HepG2 (cell line): ENCODE results near the gene DAAM1. TPM values are rescaled to one million over a fixed set of nuclear protein-coding genes. Genes with fewer than 3 reads are reported as not detected.

Experiments
- ATAC-seq: fragments of 200-7000 bp; cut with Tn5 transposase; 3 replicates; pipeline ENCODE4 v1.9.1; 2020; ENCODE audit warnings: mild to moderate bottlenecking, moderate library complexity
- BruUV-seq: library from RNA; stranded (reverse); fragments of 400-500 nt; replicated peaks from 2 replicates; lab custom pipeline; 2021; lab: Mats Ljungman, UMichigan
- CTCF ChIA-PET: fragments of 300-600 bp; formaldehyde crosslinking; extraction: SDS; loops from one replicate; lab custom pipeline; 2021; ENCODE audit warnings: low total read pairs, inconsistent platforms, low intra/inter-chr PET ratio; lab: Yijun Ruan, JAX
- POLR2A ChIA-PET: fragments of 350-600 bp; sonication (Branson Sonifier 250); formaldehyde crosslinking; loops from one replicate; lab custom pipeline; 2020; ENCODE audit warnings: antibody characterized with exemption, inconsistent platforms; lab: Yijun Ruan, JAX
- DNase-seq: peaks from one replicate; pipeline ENCODE4 v3.0.0-alpha.2; 2015; ENCODE audit warnings: low spot score
- FAIRE-seq: peaks from 3 replicates; lab custom pipeline; 2011; peaks lifted over from hg19 to GRCh38; lab: Jason Lieb, UNC
- H2AFZ ChIP-seq: one replicate; pipeline ENCODE4 v1.6.1; 2011; ENCODE audit warnings: low read length, inconsistent platforms
- H3K27ac ChIP-seq: fragments of 300-600 bp; 3 replicates; pipeline ENCODE4 v1.8.0; 2011; ENCODE audit warnings: mixed run types, mild to moderate bottlenecking, mixed read lengths, low read length, inconsistent platforms; ENCODE audit not compliant: insufficient read depth; ENCODE audit errors: extremely low read length
- H3K27me3 ChIP-seq, 2 experiments: fragments of 200-600 bp in 1 of 2; 2 replicates in 1 of 2; 3 replicates in 1 of 2; pipeline versions ENCODE4 v1.6.0 to v1.8.0; 2011; ENCODE audit warnings: low read length in 2 of 2, mild to moderate bottlenecking in 2 of 2, moderate library complexity in 2 of 2, inconsistent platforms in 1 of 2; ENCODE audit not compliant: insufficient read depth in 2 of 2, control insufficient read depth in 1 of 2
- H3K36me3 ChIP-seq, 2 experiments: fragments of 200-600 bp in 1 of 2; replicated peaks in 1 of 2; 2 replicates in 1 of 2; 3 replicates in 1 of 2; pipeline versions ENCODE4 v1.5.1 to v1.8.0; 2011; ENCODE audit warnings: low read length in 2 of 2, inconsistent platforms in 1 of 2; ENCODE audit not compliant: insufficient read depth in 2 of 2, control insufficient read depth in 1 of 2
- H3K4me1 ChIP-seq: 2 replicates; pipeline ENCODE4 v1.5.1; 2012; ENCODE audit warnings: low read length, inconsistent platforms; ENCODE audit not compliant: insufficient read depth
- H3K4me2 ChIP-seq: 2 replicates; pipeline ENCODE4 v1.6.0; 2011; ENCODE audit warnings: low read depth, low read length, inconsistent platforms
- H3K4me3 ChIP-seq, 3 experiments: fragments of 200-600 bp in 1 of 3; sonication (generic), shearing (Covaris generic) in 1 of 3; replicated peaks in 1 of 3; 2 replicates each; pipeline ENCODE4 v1.5.1; 2011 to 2016; ENCODE audit warnings: low read length in 3 of 3, inconsistent platforms in 2 of 3, low read depth in 2 of 3, mild to moderate bottlenecking in 2 of 3, control low read depth in 1 of 3, mixed read lengths in 1 of 3; ENCODE audit not compliant: insufficient read depth in 1 of 3
- H3K79me2 ChIP-seq: one replicate; pipeline ENCODE4 v1.6.1; 2011; ENCODE audit warnings: low read length, inconsistent platforms; ENCODE audit not compliant: insufficient read depth
- H3K9ac ChIP-seq: 2 replicates; pipeline ENCODE4 v1.6.0; 2011; ENCODE audit warnings: mild to moderate bottlenecking, low read depth, low read length, inconsistent platforms; ENCODE audit not compliant: insufficient read depth
- H3K9me3 ChIP-seq: 2 replicates; pipeline ENCODE4 v1.5.1; 2012; ENCODE audit warnings: mild to moderate bottlenecking, low read length
- H4K20me1 ChIP-seq: 2 replicates; pipeline ENCODE4 v1.6.0; 2011; ENCODE audit warnings: inconsistent platforms, mild to moderate bottlenecking, low read length, moderate library complexity; ENCODE audit not compliant: insufficient read depth
- BCL6 ChIP-seq: IDR thresholded peaks from 2 replicates; pipeline ENCODE4 v1.6.1; 2016; ENCODE audit warnings: missing genetic modification reagents, missing compliant biosample characterization
- CBX1 ChIP-seq: IDR thresholded peaks from one replicate; pipeline ENCODE4 v1.6.1; 2016; ENCODE audit warnings: antibody characterized with exemption, low read depth
- DDIT3 ChIP-seq: sonication (generic); formaldehyde crosslinking; IDR thresholded peaks from 2 replicates; pipeline ENCODE4 v1.4.0; 2020; ENCODE audit warnings: mild to moderate bottlenecking, missing genetic modification reagents
- FOXJ3 ChIP-seq: sonication (generic); formaldehyde crosslinking; IDR thresholded peaks from 2 replicates; pipeline ENCODE4 v1.4.0; 2020; ENCODE audit warnings: missing genetic modification reagents, mild to moderate bottlenecking, borderline replicate concordance
- HES4 ChIP-seq: sonication (generic); formaldehyde crosslinking; IDR thresholded peaks from 2 replicates; pipeline ENCODE4 v1.9.0; 2021; ENCODE audit warnings: mild to moderate bottlenecking, missing genetic modification reagents, borderline replicate concordance
- HNF4A ChIP-seq: sonication (generic); formaldehyde crosslinking; IDR thresholded peaks from 2 replicates; pipeline ENCODE4 v1.4.0; 2020; ENCODE audit warnings: missing genetic modification reagents
- MIXL1 ChIP-seq: IDR thresholded peaks from 2 replicates; pipeline ENCODE4 v1.6.1; 2016
- NR2F6 ChIP-seq, 2 experiments: IDR thresholded peaks; 2 replicates each; pipeline ENCODE4 v1.6.1; 2016; ENCODE audit warnings: antibody characterized with exemption in 1 of 2, mild to moderate bottlenecking in 1 of 2
- PHF21A ChIP-seq: sonication (generic); formaldehyde crosslinking; IDR thresholded peaks from 2 replicates; pipeline ENCODE4 v1.5.0; 2020; ENCODE audit warnings: mild to moderate bottlenecking, missing genetic modification reagents
- PRPF4 ChIP-seq: fragments of 200-400 bp; formaldehyde crosslinking; IDR thresholded peaks from 2 replicates; pipeline ENCODE4 v1.6.1; 2016; ENCODE audit warnings: low read length, low read depth; ENCODE audit not compliant: poor library complexity, severe bottlenecking
- SNAPC2 ChIP-seq: sonication (generic); formaldehyde crosslinking; IDR thresholded peaks from 2 replicates; pipeline ENCODE4 v1.8.1; 2022; ENCODE audit warnings: mild to moderate bottlenecking, missing genetic modification reagents
- ZBTB8A ChIP-seq: sonication (generic); formaldehyde crosslinking; IDR thresholded peaks from 2 replicates; pipeline ENCODE4 v1.4.0; 2020; ENCODE audit warnings: mild to moderate bottlenecking, low read depth, missing genetic modification reagents, borderline replicate concordance
- ZFP37 ChIP-seq: sonication (generic); formaldehyde crosslinking; IDR thresholded peaks from 2 replicates; pipeline ENCODE4 v1.4.0; 2020; ENCODE audit warnings: missing genetic modification reagents, borderline replicate concordance
- ZNF101 ChIP-seq: sonication (generic); formaldehyde crosslinking; IDR thresholded peaks from 2 replicates; pipeline ENCODE4 v1.4.0; 2020; ENCODE audit warnings: mild to moderate bottlenecking, low read depth, missing genetic modification reagents, borderline replicate concordance
- ZNF484 ChIP-seq: sonication (generic); formaldehyde crosslinking; IDR thresholded peaks from 2 replicates; pipeline ENCODE4 v1.5.1; 2020; ENCODE audit warnings: mild to moderate bottlenecking, low read depth, missing genetic modification reagents, borderline replicate concordance
- ZNF556 ChIP-seq: sonication (generic); formaldehyde crosslinking; IDR thresholded peaks from 2 replicates; pipeline ENCODE4 v1.4.0; 2020; ENCODE audit warnings: mild to moderate bottlenecking, missing genetic modification reagents, borderline replicate concordance
- ZNF83 ChIP-seq: sonication (generic); formaldehyde crosslinking; IDR thresholded peaks from 2 replicates; pipeline ENCODE4 v1.4.0; 2020; ENCODE audit warnings: missing genetic modification reagents, mild to moderate bottlenecking, borderline replicate concordance
- WGBS: methylation state at CpG from one replicate; pipeline ENCODE4 v1.1.6; 2017; ENCODE audit warnings: low lambda C conversion rate; 5-methylcytosine and 5-hydroxymethylcytosine counted together
- in situ Hi-C: cut with HindIII; loops from 2 replicates; pipeline ENCODE4 v1.10.0; 2017; ENCODE audit warnings: low pct_unique_long_range_greater_than_20kb; ENCODE audit not compliant: extremely low pct_ligation_motif_present
- intact Hi-C: fragments of 100-400 bp; cut with micrococcal nuclease; formaldehyde crosslinking; loops from one replicate; pipeline ENCODE4 v1.10.0; 2022; ENCODE audit not compliant: unreplicated experiment
- polyA plus RNA-seq, 8 experiments: library from polyadenylated mRNA; depleted of rRNA in 3 of 8; stranded (reverse) in 7 of 8; unstranded in 1 of 8; fragments of >200 nt; fragmentation: Illumina TruSeq in 4 of 8; extraction: Trizol in 4 of 8; gene quantifications; 2 replicates each; pipeline versions ENCODE4 v1.2.1 to v1.2.3, GENCODE V29; 2011 to 2016; ENCODE audit warnings: low read depth in 4 of 8, missing spikeins in 1 of 8, mixed read lengths in 1 of 8; ENCODE audit not compliant: insufficient read depth in 1 of 8
- total RNA-seq, 5 experiments: library from RNA; depleted of rRNA; stranded (reverse); fragments of >200 nt; fragmentation: Illumina TruSeq; extraction: Trizol; gene quantifications; 2 replicates each; pipeline ENCODE4 v1.2.3, GENCODE V29; 2016; ENCODE audit warnings: low read depth in 1 of 5
- TF ChIP-seq, protein P1 (sequence below): IDR thresholded peaks from 2 replicates; pipeline ENCODE4 v1.6.1; 2016; ENCODE audit warnings: missing biosample characterization, missing genetic modification reagents, low read depth

Gene DAAM1
- total and polyA plus RNA-seq, 2 of the 13 experiments (the other 11 are each of a cell fraction or from before 2014, with no cell fraction given) = 10.9 to 24.5 TPM

DNA sequence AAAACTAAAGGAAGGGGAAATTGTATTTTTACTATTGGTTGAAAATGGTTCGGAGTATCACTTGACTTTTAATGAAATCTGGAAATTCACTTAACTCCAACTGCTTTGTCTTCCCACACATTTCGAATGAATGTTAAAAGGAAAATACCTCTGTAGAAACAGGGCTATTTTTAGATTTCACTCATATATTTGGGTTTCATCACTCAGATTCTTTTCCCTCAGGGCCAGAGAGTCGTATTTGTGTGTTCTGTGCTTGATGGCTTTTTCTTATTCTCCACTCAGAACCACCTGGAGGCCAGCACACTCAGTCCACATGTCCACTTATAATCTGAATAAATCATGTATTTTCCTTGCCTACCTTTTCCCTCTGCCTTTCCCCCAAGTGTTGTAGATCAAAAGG, 40.0 kb downstream of the DAAM1 start (continued):
- TF ChIP-seq ZNF101 (CRISPR knock-in tag) (no peak), FOXJ3 (CRISPR knock-in tag) (no peak)

GRCh38 chr14:59229653-59230406, 41.4 kb downstream of the DAAM1 start:
- Histone ChIP-seq H3K4me2 (no peak overlapping the region), H3K4me3 (no peak overlapping the region), H3K27ac (no peak overlapping the region), H3K79me2 (peaks cover 39% of the 10 kb centered on the region), H3K9ac (no peak overlapping the region), H3K9me3 (no peaks in the 10 kb centered on the region), H4K20me1 (no peaks in the 10 kb centered on the region), H3K4me1 (peaks cover 15% of the 10 kb centered on the region), H2AFZ (no peak overlapping the region), H3K27me3 (no peaks in the 10 kb centered on the region), H3K36me3 (no peaks in the 10 kb centered on the region)
- POLR2A ChIA-PET = no interaction called here
- CTCF ChIA-PET = no interaction called here
- FAIRE-seq = no peak
- no peak for TF ChIP-seq HNF4A (CRISPR knock-in tag)
- TF ChIP-seq ZNF83 (CRISPR knock-in tag) = no peak
- no peak for TF ChIP-seq HES4 (CRISPR knock-in tag)
- no peak for TF ChIP-seq SNAPC2 (CRISPR knock-in tag)
- TF ChIP-seq ZBTB8A = no peak
- no peak for TF ChIP-seq BCL6 (CRISPR knock-in tag)
- TF ChIP-seq ZNF556 (CRISPR knock-in tag) = no peak
- TF ChIP-seq, protein P1, sequence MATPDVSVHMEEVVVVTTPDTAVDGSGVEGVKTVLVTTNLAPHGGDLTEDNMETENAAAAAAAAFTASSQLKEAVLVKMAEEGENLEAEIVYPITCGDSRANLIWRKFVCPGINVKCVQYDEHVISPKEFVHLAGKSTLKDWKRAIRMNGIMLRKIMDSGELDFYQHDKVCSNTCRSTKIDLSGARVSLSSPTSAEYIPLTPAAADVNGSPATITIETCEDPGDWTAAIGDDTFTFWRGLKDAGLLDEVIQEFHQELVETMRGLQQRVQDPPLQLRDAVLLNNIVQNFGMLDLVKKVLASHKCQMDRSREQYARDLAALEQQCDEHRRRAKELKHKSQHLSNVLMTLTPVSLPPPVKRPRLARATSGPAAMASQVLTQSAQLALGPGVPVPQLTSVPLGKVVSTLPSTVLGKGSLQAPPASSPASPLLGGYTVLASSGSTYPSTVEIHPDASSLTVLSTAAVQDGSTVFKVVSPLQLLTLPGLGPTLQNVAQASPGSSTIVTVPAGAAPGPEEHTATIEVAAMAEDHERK = no peak
- TF ChIP-seq DDIT3 (CRISPR knock-in tag) = no peak
- no peak for TF ChIP-seq MIXL1 (CRISPR knock-in tag)
- TF ChIP-seq ZFP37 = no peak
- no peak for TF ChIP-seq PHF21A
- no peak for TF ChIP-seq CBX1
- TF ChIP-seq ZNF484 = no peak
- no peak for TF ChIP-seq NR2F6 (IDR thresholded peaks at IDR 0.05)
- no peak for TF ChIP-seq NR2F6 (CRISPR knock-in tag; IDR thresholded peaks at IDR 0.05)
- TF ChIP-seq PRPF4 = no peak
- in situ Hi-C loops (no loop called here), intact Hi-C loops (no loop called here)
- DNase-seq = no peak
- ATAC-seq = no peak
- WGBS = 93% methylated on average over 3 of the region's 3 CpGs
- BruUV-seq = no TSS peak
